Measurements from ENCODE around the gene ADISSP.
"Not testable (repeated sequence)": the region's sequence is repeated elsewhere in the genome, so short reads cannot be mapped to it uniquely, and the experiment has no call there.

The ADISSP gene

DNA sequence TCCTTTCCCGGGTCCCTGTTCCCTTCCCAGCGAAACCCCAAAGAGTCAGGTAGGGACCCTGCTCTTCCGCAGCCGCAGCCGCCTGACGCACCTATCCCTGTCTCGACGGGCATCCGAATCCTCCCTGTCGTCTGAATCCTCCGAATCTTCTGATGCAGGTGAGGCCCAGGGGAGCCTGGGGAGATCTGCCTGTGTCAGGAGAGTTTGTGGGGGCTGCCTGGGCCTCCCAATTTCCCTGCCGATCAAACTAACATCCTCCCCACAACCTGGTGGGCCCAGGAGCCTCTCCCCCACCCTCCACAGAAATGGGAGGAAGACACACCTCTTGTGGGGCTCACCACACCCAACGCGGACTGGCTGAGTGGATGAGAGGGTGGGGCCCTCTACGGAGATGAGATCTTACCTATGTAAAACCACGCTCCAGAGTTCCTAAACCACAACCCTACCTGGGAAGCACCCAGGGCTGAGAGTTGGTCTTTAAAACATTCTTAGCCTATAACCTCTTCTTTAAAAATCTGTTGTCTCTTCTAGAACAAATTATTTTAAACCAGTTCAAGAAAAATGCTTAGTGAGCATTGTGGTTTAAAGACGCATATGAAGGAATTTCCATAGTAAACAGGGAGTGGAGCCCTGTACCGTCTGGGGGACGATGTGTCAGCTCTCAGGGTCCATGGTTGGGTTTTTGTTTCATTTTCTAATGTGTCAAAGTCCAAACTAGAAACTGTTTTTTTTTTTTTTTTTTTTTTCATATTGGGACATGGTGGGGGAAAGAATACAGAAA, 30.2 kb upstream of the ADISSP start:
- H3K4me3 ChIP-seq (ENCODE audit: low read depth, low read length) = peak overlapping the region; percentile 91
- peak; percentile 53 for DNase-seq (ENCODE audit: low read depth)
- TF ChIP-seq CTCF (IDR thresholded peaks at IDR 0.05; ENCODE audit: insufficient read depth, low read depth, low read length, missing control alignments) = no peak

DNA sequence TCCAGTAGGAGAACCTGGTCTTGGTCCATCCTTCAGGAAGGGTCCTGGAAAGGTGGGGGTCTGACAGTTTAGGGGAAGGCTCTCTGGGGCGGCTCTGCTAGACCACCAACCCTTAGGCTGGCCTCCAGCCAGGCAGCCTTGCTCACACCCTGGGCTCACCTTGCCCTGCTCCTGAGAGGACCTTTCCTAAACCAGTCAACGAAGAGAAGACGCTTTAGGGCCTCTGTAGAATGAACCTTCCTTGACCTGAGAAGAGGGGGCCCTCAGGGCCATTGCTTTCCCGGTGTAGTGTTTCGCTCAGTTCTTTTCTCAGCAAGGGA, 29.6 kb upstream of the ADISSP start:
- TF ChIP-seq CTCF (IDR thresholded peaks at IDR 0.05; ENCODE audit: insufficient read depth, low read depth, low read length, missing control alignments) = no peak
- H3K4me3 ChIP-seq (ENCODE audit: low read depth, low read length) = peak overlapping the region; percentile 91
- DNase-seq (ENCODE audit: low read depth) = no peak

DNA sequence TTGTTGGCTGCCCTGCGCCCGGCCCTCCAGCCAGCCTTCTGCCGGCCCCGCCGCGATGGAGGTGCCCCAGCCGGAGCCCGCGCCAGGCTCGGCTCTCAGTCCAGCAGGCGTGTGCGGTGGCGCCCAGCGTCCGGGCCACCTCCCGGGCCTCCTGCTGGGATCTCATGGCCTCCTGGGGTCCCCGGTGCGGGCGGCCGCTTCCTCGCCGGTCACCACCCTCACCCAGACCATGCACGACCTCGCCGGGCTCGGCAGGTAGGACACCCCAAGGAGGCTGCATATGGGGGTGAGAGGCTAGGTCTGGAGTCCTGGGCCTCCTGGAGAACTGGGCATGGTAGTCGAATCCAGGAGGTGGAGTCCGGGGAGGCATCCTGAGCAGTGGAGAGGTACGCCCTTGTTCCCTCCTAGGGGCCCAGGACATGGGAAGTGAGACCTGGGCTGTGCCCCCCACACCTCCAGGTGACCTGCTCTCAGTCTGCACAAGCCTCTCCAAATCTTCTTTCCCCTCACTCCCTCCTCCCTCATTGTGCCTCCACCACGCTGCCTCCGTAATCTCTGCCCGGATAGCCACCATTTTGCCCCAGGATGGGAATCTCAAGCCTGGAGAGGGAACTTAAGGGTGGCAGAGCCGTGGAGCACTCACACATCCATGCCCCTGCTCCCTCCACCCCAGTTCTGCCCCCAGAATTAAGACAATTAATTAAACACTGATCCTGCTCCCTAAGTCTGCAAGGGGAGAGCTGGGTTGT, 29.1 kb upstream of the ADISSP start:
- no peak for DNase-seq (ENCODE audit: low read depth)
- no peak for TF ChIP-seq CTCF (IDR thresholded peaks at IDR 0.05; ENCODE audit: insufficient read depth, low read depth, low read length, missing control alignments)
- peak overlapping the region; percentile 91 for H3K4me3 ChIP-seq (ENCODE audit: low read depth, low read length)

GRCh38 chr20:3795511-3796468, 28.2 kb upstream of the ADISSP start, which contains the start of gene CDC25B:
CDC25B (plus strand) TSS chr20:3796310; CDS start chr20:3796532, 222 bp downstream.
- DNase-seq (ENCODE audit: low read depth) = peak; percentile 92
- H3K4me3 ChIP-seq (ENCODE audit: low read depth, low read length) = peak within 1 kb of the TSS; percentile 91
- TF ChIP-seq CTCF (IDR thresholded peaks at IDR 0.05; ENCODE audit: insufficient read depth, low read depth, low read length, missing control alignments) = peak; percentile 38

GRCh38 chr20:3794701-3795420, 27.3 kb upstream of the ADISSP start:
- TF ChIP-seq CTCF (IDR thresholded peaks at IDR 0.05; ENCODE audit: insufficient read depth, low read depth, low read length, missing control alignments) = no peak
- H3K4me3 ChIP-seq (ENCODE audit: low read depth, low read length) = peak overlapping the region; percentile 91
- DNase-seq (ENCODE audit: low read depth) = no peak

- not testable (repeated sequence) for H3K4me3 ChIP-seq (ENCODE audit: low read depth, low read length); DNase-seq (ENCODE audit: low read depth)
These were observed 26.6 kb upstream of the ADISSP start for GRCh38 chr20:3794168-3794567.

DNA sequence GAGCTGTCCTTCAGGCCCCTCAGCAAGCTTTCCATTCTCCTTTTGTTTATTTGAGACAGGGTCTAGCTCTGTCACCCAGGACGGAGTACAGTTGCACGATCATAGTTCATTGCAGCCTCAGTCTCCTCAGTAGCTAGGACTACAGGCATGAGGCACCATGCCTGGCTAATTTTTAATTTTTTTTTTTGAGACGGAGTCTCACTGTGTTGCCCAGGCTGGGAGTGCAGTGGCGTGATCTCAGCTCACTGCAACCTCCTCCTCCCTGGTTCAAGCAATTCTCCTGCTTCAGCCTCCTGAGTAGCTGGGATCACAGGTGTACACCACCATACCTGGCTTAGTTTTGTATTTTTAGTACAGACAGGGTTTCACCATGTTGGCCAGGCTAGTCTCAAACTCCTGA, 21.6 kb upstream of the ADISSP start:
- not testable (repeated sequence) for H3K4me3 ChIP-seq (ENCODE audit: low read depth, low read length); DNase-seq (ENCODE audit: low read depth)
